Endothelial cell of umbilical vein (primary cell): ENCODE data around the gene ACTN1. TPM values are rescaled to one million over a fixed set of nuclear protein-coding genes. Genes with fewer than 3 reads are reported as not detected.

Experiments
- BruUV-seq: library from RNA; stranded (reverse); fragments of 400-500 nt; replicated peaks from 2 replicates; lab custom pipeline; 2021; lab: Mats Ljungman, UMichigan
- CTCF ChIA-PET: fragments of 300-600, 350-600 bp; sonication (Branson Sonifier 250); formaldehyde crosslinking; loops from one replicate; lab custom pipeline; 2021; ENCODE audit warnings: antibody characterized with exemption, inconsistent platforms; lab: Charles Lee
- POLR2A ChIA-PET: fragments of 300-600, 350-600 bp; sonication (Branson Sonifier 250); formaldehyde crosslinking; loops from one replicate; lab custom pipeline; 2021; ENCODE audit warnings: antibody characterized with exemption, inconsistent platforms; lab: Charles Lee
- DNase-seq: peaks from one replicate; pipeline ENCODE4 v3.0.0-alpha.2; 2011; ENCODE audit warnings: low read depth, low spot score
- FAIRE-seq: peaks from 2 replicates; lab custom pipeline; 2011; peaks lifted over from hg19 to GRCh38; lab: Jason Lieb, UNC
- H2AFZ ChIP-seq: 2 replicates; pipeline ENCODE4 v1.6.0; 2012; ENCODE audit warnings: low read depth, low read length, control low read depth, inconsistent platforms
- H3K27ac ChIP-seq: 2 replicates; pipeline ENCODE4 v1.5.1; 2011; ENCODE audit warnings: low read depth, mild to moderate bottlenecking, control low read depth, low read length, moderate library complexity; ENCODE audit not compliant: insufficient read depth
- H3K27me3 ChIP-seq, 2 experiments: 2 replicates each; pipeline versions ENCODE4 v1.6.0 to v1.6.1; 2011; ENCODE audit warnings: low read length in 2 of 2, mixed read lengths in 1 of 2; ENCODE audit not compliant: control insufficient read depth in 2 of 2, insufficient read depth in 2 of 2
- H3K36me3 ChIP-seq, 2 experiments: 2 replicates in 1 of 2; 3 replicates in 1 of 2; pipeline ENCODE4 v1.5.1; 2011; ENCODE audit warnings: low read length in 2 of 2, mild to moderate bottlenecking in 1 of 2, moderate library complexity in 1 of 2; ENCODE audit not compliant: control insufficient read depth in 2 of 2, insufficient read depth in 2 of 2; ENCODE audit errors: extremely low read depth in 1 of 2
- H3K4me1 ChIP-seq: 3 replicates; pipeline ENCODE4 v1.5.1; 2011; ENCODE audit warnings: mild to moderate bottlenecking, low read length; ENCODE audit not compliant: control insufficient read depth, insufficient read depth; ENCODE audit errors: extremely low read depth
- H3K4me2 ChIP-seq: 2 replicates; pipeline ENCODE4 v1.6.1; 2011; ENCODE audit warnings: low read length, control low read depth, mixed read lengths; ENCODE audit not compliant: insufficient read depth
- H3K4me3 ChIP-seq, 3 experiments: fragments of 200-600 bp in 1 of 3; sonication (generic), shearing (Covaris generic) in 1 of 3; replicated peaks in 1 of 3; 2 replicates each; pipeline ENCODE4 v1.5.1; 2011 to 2016; ENCODE audit warnings: control low read depth in 3 of 3, low read length in 3 of 3, mild to moderate bottlenecking in 2 of 3, inconsistent platforms in 1 of 3, low read depth in 1 of 3, moderate library complexity in 1 of 3; ENCODE audit not compliant: insufficient read depth in 1 of 3
- H3K79me2 ChIP-seq: 2 replicates; pipeline ENCODE4 v1.6.0; 2012; ENCODE audit warnings: low read length, inconsistent platforms; ENCODE audit not compliant: control insufficient read depth, insufficient read depth
- H3K9ac ChIP-seq: replicated peaks from 2 replicates; pipeline ENCODE3; 2011; ENCODE audit warnings: low read length, control low read depth; ENCODE audit not compliant: insufficient read depth; ENCODE audit errors: extremely low read depth
- H3K9me1 ChIP-seq: replicated peaks from 3 replicates; pipeline ENCODE4 v1.6.0; 2011; ENCODE audit warnings: mild to moderate bottlenecking, low read length; ENCODE audit not compliant: control insufficient read depth, insufficient read depth; ENCODE audit errors: extremely low read depth
- H3K9me3 ChIP-seq: replicated peaks from 2 replicates; pipeline ENCODE4 v1.5.1; 2012; ENCODE audit warnings: low read length, inconsistent platforms; ENCODE audit not compliant: control insufficient read depth, insufficient read depth
- H4K20me1 ChIP-seq: replicated peaks from 2 replicates; pipeline ENCODE3; 2011; ENCODE audit warnings: mild to moderate bottlenecking, low read length; ENCODE audit not compliant: control insufficient read depth, insufficient read depth; ENCODE audit errors: extremely low read depth
- EZH2 ChIP-seq: IDR thresholded peaks from 2 replicates; pipeline ENCODE4 v1.6.1; 2012; ENCODE audit warnings: borderline replicate concordance, low read depth, mild to moderate bottlenecking, moderate library complexity, low read length, inconsistent platforms; ENCODE audit not compliant: severe bottlenecking
- FOS ChIP-seq: IDR thresholded peaks from 2 replicates; pipeline ENCODE4 v1.6.1; 2011; ENCODE audit warnings: mild to moderate bottlenecking, low read length, moderate library complexity, borderline replicate concordance; ENCODE audit not compliant: insufficient read depth
- GATA2 ChIP-seq: IDR thresholded peaks from 2 replicates; pipeline ENCODE4 v1.7.0; 2011; ENCODE audit warnings: low read depth, mild to moderate bottlenecking, moderate library complexity, mixed read lengths, low read length; ENCODE audit not compliant: insufficient read length, insufficient read depth
- JUN ChIP-seq: IDR thresholded peaks from 2 replicates; pipeline ENCODE4 v1.6.1; 2011; ENCODE audit warnings: borderline replicate concordance, low read depth; ENCODE audit not compliant: insufficient read length, insufficient read depth
- MYC ChIP-seq: IDR thresholded peaks from one replicate; pipeline ENCODE4 v1.6.1; 2011; ENCODE audit warnings: mild to moderate bottlenecking, low read depth, low read length
- POLR2A ChIP-seq: IDR thresholded peaks from 2 replicates; pipeline ENCODE4 v1.6.1; 2012; ENCODE audit warnings: low read depth, mild to moderate bottlenecking, control low read depth, low read length
- POLR2AphosphoS5 ChIP-seq: IDR thresholded peaks from 2 replicates; pipeline ENCODE4 v1.6.1; 2012; ENCODE audit warnings: low read depth, mild to moderate bottlenecking, control low read depth, low read length, moderate library complexity; ENCODE audit not compliant: insufficient read depth
- dilution Hi-C: fragments of 300-500 bp; cut with MboI; formaldehyde crosslinking; loops from one replicate; pipeline ENCODE4 v1.15.0; 2019; ENCODE audit warnings: low sequenced_read_pairs; ENCODE audit not compliant: extremely low pct_ligation_motif_present
- intact Hi-C: fragments of 100-400 bp; cut with micrococcal nuclease; formaldehyde crosslinking; loops from one replicate; pipeline ENCODE4 v1.10.0; 2022
- polyA plus RNA-seq, 4 experiments: library from polyadenylated mRNA; depleted of rRNA in 3 of 4; stranded (reverse) in 3 of 4; unstranded in 1 of 4; fragments of >200 nt; gene quantifications; 2 replicates each; pipeline versions ENCODE4 v1.2.1 to v1.2.3, GENCODE V29; 2011 to 2012; ENCODE audit warnings: missing spikeins in 1 of 4
- total RNA-seq: library from RNA; stranded (reverse); gene quantifications from 2 replicates; pipeline ENCODE4 v1.2.3, GENCODE V29; 2021
- TF ChIP-seq, protein P1 (sequence below), 2 donors: IDR thresholded peaks; 1 replicate in 1 of 2; 2 replicates in 1 of 2; pipeline ENCODE4 v1.5.1; 2011; ENCODE audit warnings: low read length in 2 of 2, mild to moderate bottlenecking in 2 of 2, moderate library complexity in 2 of 2, control low read depth in 1 of 2, inconsistent platforms in 1 of 2, low read depth in 1 of 2; ENCODE audit not compliant: insufficient read depth in 1 of 2; ENCODE audit errors: extremely low read depth in 1 of 2
- TF ChIP-seq, protein P2 (sequence below): IDR thresholded peaks from 2 replicates; pipeline ENCODE4 v1.6.1; 2011; ENCODE audit not compliant: insufficient read depth, insufficient read length

Gene ACTN1
- total and polyA plus RNA-seq, 2 donors (not counting 3 experiments of a cell fraction or from before 2014, with no cell fraction given) = 442 to 463 TPM

DNA sequence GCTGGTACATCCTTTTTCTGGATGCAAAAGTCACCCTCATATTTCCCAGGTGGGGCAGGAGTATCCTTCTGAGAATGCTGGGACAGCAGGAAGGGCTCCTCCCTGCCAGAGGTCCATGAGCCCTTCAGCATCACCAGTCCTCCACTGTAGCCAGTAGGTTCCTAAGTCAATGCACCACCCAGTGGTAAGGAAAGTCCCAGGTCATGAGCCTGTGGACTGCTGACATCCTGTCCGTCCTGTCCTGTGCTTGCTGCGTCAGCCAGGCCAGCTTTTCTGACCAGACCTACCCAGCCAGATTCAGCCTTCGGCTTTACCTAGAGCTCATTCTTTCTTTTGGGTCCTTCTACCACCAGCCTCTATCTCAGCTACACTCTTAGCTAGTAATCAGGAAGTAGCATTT, 23.0 kb upstream of the ACTN1 start:
- CTCF ChIA-PET = interaction anchor here (0.9 to 1.6 kb wide), 4 partner anchors 20 to 102 kb away, joined by 3 to 4 read pairs (median 3); no protein-coding TSS in a partner anchor
- H3K4me2 ChIP-seq = no peak overlapping the region
- TF ChIP-seq MYC (no peak), POLR2AphosphoS5 (no peak), FOS (no peak), GATA2 (no peak), JUN (no peak), EZH2 (no peak), POLR2A (no peak)
- TF ChIP-seq, protein P1, sequence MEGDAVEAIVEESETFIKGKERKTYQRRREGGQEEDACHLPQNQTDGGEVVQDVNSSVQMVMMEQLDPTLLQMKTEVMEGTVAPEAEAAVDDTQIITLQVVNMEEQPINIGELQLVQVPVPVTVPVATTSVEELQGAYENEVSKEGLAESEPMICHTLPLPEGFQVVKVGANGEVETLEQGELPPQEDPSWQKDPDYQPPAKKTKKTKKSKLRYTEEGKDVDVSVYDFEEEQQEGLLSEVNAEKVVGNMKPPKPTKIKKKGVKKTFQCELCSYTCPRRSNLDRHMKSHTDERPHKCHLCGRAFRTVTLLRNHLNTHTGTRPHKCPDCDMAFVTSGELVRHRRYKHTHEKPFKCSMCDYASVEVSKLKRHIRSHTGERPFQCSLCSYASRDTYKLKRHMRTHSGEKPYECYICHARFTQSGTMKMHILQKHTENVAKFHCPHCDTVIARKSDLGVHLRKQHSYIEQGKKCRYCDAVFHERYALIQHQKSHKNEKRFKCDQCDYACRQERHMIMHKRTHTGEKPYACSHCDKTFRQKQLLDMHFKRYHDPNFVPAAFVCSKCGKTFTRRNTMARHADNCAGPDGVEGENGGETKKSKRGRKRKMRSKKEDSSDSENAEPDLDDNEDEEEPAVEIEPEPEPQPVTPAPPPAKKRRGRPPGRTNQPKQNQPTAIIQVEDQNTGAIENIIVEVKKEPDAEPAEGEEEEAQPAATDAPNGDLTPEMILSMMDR (IDR thresholded peaks at IDR 0.05; ENCODE audit: extremely low read depth in 1 of 2, insufficient read depth in 1 of 2, low read depth in 1 of 2, low read length in 2 of 2) = no peak
- TF ChIP-seq, protein P2, sequence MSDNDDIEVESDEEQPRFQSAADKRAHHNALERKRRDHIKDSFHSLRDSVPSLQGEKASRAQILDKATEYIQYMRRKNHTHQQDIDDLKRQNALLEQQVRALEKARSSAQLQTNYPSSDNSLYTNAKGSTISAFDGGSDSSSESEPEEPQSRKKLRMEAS = no peak
- no peaks in the 10 kb centered on the region for H3K36me3 ChIP-seq
- no peaks in the 10 kb centered on the region for H3K9me1 ChIP-seq
- POLR2A ChIA-PET = interaction anchor here (0.9 kb wide), 1 partner anchor 15 kb away, joined by 3 read pairs; no protein-coding TSS in a partner anchor
- H3K9me3 ChIP-seq = no peaks in the 10 kb centered on the region
- H3K27ac ChIP-seq = no peak overlapping the region
- no peaks in the 10 kb centered on the region for H4K20me1 ChIP-seq
- H2AFZ ChIP-seq = no peak overlapping the region
- no peaks in the 10 kb centered on the region for H3K27me3 ChIP-seq
- intact Hi-C loops = no loop called here
- FAIRE-seq (peak; percentile 26), DNase-seq (no peak)
- no TSS peak for BruUV-seq
- no peak overlapping the region for H3K9ac ChIP-seq
- dilution Hi-C loops = no loop called here
- H3K79me2 ChIP-seq = no peaks in the 10 kb centered on the region
- H3K4me1 ChIP-seq = peaks cover 15% of the 10 kb centered on the region
- no peak overlapping the region for H3K4me3 ChIP-seq
